Sigmoid colon (tissue), 4 donors: Measurements from ENCODE around the gene TRAIP.

ENCODE experiments used
- EP300 ChIP-seq, 4 donors: sonication (generic); formaldehyde crosslinking; IDR thresholded peaks; one replicate each; pipeline ENCODE4 v1.6.1; 2017; ENCODE audit warnings: antibody characterized with exemption in 4 of 4
- POLR2A ChIP-seq, 2 donors: fragments of 450-650 bp; IDR thresholded peaks; one replicate each; pipeline ENCODE4 v1.6.1; 2016; ENCODE audit warnings: antibody characterized with exemption in 2 of 2, mild to moderate bottlenecking in 2 of 2, moderate library complexity in 2 of 2
- POLR2AphosphoS5 ChIP-seq, 4 donors: sonication (generic); formaldehyde crosslinking; IDR thresholded peaks; one replicate each; pipeline ENCODE4 v1.6.1; 2017; ENCODE audit warnings: antibody characterized with exemption in 4 of 4
- TF ChIP-seq, protein P1 (sequence below), 4 experiments: fragments of 450-650 bp in 3 of 4; fragments of 200-600 bp in 1 of 4; IDR thresholded peaks; one replicate each; pipeline ENCODE4 v1.5.1; 2016 to 2019; ENCODE audit warnings: antibody characterized with exemption in 4 of 4, mild to moderate bottlenecking in 3 of 4, moderate library complexity in 2 of 4

DNA sequence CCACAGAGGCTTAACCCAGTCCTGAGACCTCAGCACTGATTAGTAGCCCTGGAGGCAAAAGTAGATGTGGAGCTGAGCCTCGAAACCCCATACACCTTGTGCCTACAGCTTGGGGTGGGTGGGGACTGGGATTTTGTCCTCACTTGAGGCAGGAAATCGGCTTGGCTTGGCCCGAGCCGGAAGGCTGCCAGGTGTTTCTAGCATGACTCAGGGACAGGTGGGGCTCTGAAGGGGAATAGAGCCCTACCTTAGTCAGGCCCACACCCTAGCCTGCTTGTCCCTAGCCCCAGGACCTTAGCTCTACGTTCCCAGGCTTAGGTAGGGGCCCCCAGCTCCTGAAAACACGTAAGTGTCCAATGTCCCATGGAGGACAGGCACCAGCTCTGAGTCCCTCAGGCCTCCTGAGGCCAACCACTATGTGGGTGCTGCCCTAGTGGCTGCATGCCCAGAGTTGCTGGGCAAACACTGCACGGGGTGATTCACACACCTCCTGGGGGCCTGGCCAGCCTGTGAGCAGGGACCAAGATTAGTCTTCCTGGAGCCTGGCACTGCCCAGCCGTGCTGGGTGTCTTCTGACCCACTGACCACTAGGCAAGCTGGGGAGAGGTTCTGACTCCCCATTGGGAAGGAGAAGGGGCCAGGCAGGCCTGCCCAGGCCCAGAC lies 44.3 kb upstream of the TRAIP start:
- no peak for TF ChIP-seq EP300 (IDR thresholded peaks at IDR 0.05)
- TF ChIP-seq, protein P1, sequence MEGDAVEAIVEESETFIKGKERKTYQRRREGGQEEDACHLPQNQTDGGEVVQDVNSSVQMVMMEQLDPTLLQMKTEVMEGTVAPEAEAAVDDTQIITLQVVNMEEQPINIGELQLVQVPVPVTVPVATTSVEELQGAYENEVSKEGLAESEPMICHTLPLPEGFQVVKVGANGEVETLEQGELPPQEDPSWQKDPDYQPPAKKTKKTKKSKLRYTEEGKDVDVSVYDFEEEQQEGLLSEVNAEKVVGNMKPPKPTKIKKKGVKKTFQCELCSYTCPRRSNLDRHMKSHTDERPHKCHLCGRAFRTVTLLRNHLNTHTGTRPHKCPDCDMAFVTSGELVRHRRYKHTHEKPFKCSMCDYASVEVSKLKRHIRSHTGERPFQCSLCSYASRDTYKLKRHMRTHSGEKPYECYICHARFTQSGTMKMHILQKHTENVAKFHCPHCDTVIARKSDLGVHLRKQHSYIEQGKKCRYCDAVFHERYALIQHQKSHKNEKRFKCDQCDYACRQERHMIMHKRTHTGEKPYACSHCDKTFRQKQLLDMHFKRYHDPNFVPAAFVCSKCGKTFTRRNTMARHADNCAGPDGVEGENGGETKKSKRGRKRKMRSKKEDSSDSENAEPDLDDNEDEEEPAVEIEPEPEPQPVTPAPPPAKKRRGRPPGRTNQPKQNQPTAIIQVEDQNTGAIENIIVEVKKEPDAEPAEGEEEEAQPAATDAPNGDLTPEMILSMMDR (IDR thresholded peaks at IDR 0.05), result no peak
- no peak for TF ChIP-seq POLR2A (IDR thresholded peaks at IDR 0.05)
- no peak for TF ChIP-seq POLR2AphosphoS5 (IDR thresholded peaks at IDR 0.05)
